Panc1 (cell line): ENCODE data around the gene RFPL2.
"Not testable (repeated sequence)": the region's sequence is repeated elsewhere in the genome, so short reads cannot be mapped to it uniquely, and the experiment has no call there.

Experiments
- CTCF ChIP-seq: fragments of 450-650 bp; IDR thresholded peaks from 2 replicates; pipeline ENCODE4 v1.5.1; 2017; ENCODE audit warnings: mild to moderate bottlenecking
- POLR2AphosphoS5 ChIP-seq: IDR thresholded peaks from 2 replicates; pipeline ENCODE4 v1.6.1; 2012; ENCODE audit warnings: mild to moderate bottlenecking, low read depth, low read length, moderate library complexity
- REST ChIP-seq, 2 experiments: IDR thresholded peaks; 2 replicates each; pipeline ENCODE4 v1.6.1; 2011 to 2012; ENCODE audit warnings: low read depth in 2 of 2, control low read depth in 1 of 2, low read length in 1 of 2, mild to moderate bottlenecking in 1 of 2, moderate library complexity in 1 of 2; ENCODE audit not compliant: insufficient read depth in 1 of 2
- SIN3A ChIP-seq: IDR thresholded peaks from 2 replicates; pipeline ENCODE4 v1.6.1; 2012; ENCODE audit warnings: low read depth, mild to moderate bottlenecking, low read length, moderate library complexity, borderline replicate concordance; ENCODE audit not compliant: insufficient read depth
- TCF7L2 ChIP-seq: IDR thresholded peaks from 2 replicates; pipeline ENCODE4 v1.6.1; 2011; ENCODE audit warnings: mild to moderate bottlenecking, low read depth, low read length, inconsistent platforms

GRCh38 chr22:32151641-32152040 is 53.2 kb downstream of the RFPL2 start:
- not testable (repeated sequence) for TF ChIP-seq SIN3A; CTCF; REST (IDR thresholded peaks at IDR 0.05; ENCODE audit: insufficient read depth in 1 of 2, low read depth in 2 of 2, low read length in 1 of 2); POLR2AphosphoS5; TCF7L2
